Activated naive CD4-positive, alpha-beta T cell treated with anti-CD3 and anti-CD28 coated beads, Interleukin-2, amount 50 U/mL, for 16 hours (primary cell): ENCODE results near the gene ARL1.
"Not testable (repeated sequence)": the region's sequence is repeated elsewhere in the genome, so short reads cannot be mapped to it uniquely, and the experiment has no call there.

Source experiments
- DNase-seq: peaks from one replicate; pipeline ENCODE4 v3.0.0-alpha.2; 2020

Gene ARL1

DNA sequence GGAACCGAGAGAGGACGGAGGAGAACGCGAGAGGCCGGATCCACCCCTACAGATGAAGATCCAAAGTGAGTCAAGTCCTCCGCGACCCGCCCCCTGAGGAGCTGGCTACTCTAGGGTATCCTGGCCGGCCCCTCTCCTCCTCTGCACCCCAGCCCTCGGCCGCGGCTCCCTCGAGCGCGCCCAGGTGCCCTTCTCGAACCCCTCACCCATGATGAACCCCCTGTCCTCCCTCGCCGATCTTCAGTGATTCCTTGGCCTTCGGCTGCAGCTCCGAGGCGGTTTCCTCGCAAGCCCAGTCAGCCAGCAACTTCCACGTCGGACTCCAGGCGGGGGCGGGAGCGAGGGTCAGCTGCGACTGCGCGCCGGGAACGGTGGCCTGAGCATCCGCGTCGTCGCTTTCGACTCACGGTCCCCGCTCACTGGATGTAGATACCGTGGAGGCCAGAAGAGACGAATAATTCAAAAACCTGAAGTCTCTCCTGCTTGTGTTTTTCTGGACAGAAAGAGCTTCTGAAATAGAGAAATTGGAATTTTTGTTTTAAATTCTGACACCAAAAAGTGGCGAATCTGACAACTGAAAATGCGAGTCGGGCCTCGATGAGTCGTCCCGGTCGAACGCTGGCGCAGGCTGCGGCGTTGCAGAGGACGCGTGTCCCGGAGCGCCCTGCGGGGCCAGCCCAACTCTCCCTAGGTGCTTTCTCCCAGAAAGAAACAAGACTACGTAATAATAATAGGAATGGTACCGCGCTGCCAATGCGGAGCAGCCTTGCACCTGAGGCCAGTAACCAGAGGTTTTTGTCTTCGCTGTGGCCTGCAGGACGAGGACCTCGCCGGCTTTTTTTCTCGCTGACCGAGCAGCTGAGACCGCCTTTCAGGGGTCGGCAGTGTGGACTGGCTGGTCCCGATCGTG, at the start of gene ARL1:
Gene ARL1, minus strand, starts transcription at position 337 of the 910 bp plus-strand sequence. Its CDS starts 127 bp downstream, at position 210.
- peak; percentile 81 for DNase-seq

DNA sequence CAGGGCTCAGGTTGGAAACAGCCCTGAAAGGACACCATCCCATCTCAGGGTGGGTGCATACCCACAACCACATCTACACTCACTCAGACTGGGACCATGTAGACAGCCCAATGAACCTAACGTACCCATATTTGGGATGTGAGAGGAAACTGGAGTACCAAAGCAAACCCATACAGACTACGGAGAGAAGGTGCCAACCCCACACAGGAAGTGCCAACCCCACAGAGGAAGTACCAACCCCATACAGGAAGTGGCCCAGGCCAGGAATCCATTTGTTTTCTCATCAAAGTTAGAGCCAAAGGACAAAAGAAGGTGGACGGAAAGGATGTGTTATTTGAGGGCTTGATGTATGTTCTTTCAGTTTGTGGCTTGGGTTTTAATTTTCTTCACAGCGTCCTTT, 48.1 kb upstream of the ARL1 start:
- no peak for DNase-seq

GRCh38 chr12:101441461-101442224, 34.1 kb upstream of the ARL1 start:
- no peak for DNase-seq

DNA sequence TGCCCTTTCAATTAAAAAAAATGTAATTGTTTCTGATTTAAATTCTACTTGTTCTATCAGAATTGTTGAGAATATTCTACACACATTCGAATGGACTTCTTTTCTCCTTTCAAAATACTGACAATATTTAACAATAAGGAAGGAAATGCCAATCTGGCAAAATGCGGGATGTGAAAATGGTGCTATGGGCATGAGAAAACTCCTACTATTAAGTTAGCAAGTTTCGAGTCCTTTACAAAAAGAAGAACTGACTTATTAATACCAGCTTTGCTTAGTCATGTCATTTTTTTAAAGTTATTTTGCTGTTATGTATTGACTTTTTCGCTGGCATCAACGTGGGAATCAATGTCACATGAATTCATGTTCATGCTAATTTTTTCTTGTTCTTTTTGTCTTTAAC, 31.7 kb upstream of the ARL1 start:
- no peak for DNase-seq

GRCh38 chr12:101436136-101436535, 28.6 kb upstream of the ARL1 start:
- DNase-seq: no peak

DNA sequence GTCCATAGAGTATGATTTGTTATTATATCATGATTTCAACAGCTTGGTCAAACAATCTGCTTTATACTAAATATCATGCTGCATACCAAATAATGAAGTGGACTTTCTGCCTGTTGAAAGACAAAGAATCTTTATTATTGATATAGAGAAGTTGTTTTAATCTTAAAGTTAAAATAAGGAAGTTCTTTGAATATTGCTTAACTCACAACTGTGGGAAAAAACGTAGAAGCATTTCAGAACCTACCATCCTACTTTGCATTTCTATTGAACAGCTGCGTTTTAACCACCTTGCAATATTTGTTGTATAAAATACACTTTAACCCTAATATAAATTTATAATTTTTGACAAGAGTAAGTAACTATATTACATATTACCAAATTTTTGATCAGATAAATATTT, 22.9 kb upstream of the ARL1 start:
- no peak for DNase-seq

GRCh38 chr12:101424620-101425019, 17.0 kb upstream of the ARL1 start:
- DNase-seq: no peak

DNA sequence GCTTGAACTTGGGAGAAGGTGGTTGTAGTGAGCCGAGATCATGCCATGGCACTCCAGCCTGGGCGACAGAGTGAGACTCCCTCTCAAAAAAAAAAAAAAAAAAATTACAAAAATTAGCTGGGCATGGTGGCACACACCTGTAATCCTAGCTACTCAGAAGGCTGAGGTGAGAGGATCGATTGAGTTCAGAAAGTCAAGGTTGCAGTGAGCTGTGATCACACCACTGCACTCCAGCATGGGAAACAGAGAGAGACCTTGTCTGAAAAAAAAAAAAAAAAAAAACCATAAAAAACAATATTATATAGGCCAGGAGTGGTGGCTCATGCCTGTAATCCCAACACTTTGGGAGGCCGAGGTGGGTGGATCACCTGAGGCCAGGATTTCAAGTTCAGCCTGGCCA, 14.5 kb upstream of the ARL1 start:
- not testable (repeated sequence) for DNase-seq

DNA sequence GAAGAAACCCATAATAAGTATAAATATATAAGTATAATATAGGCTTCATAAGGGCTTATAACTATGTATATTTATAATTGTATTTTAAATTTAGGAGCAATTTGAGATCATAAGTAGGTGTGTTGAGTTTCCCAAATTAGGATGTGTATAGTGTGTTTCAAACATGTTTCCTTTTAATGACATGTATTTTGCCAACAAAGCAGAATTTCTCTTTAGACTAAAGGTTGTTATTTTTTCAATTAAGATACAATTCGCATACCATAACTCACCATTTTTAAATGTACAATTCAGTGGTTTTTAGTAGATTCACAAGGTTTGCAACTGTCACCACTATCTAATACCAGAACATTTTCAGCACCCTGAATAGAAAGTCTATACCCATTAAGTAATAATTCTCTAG, 7.7 kb upstream of the ARL1 start:
- DNase-seq: no peak

DNA sequence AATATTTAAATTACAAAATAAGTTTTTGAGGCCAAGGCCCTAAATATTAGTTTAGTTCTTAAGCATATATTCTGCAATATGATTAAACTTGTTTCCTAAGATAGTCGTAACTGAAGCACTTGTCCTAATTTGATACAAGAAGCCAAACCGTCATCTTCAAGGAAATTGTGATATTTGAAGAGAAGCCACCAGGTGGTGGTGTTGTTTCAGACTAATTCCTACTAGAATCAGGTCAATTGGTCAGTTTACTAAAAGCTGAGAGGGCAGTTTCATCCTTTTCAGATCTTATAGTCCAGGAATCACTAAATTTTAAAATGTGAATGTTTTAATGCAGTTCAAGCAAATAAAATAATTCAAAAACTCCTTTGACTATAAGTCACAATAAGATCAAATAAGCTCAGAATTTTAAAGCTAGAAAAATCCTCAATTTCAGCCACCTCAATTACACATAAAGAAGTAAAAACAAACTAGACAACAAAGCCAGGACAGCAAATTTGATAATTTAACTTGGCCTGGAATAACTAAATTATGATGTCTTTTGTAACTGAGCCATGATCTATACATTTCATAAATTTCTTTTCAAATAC, 7.1 kb upstream of the ARL1 start:
- DNase-seq: no peak

- not testable (repeated sequence) for DNase-seq
These were observed 2.6 kb upstream of the ARL1 start for GRCh38 chr12:101410169-101410568.

DNA sequence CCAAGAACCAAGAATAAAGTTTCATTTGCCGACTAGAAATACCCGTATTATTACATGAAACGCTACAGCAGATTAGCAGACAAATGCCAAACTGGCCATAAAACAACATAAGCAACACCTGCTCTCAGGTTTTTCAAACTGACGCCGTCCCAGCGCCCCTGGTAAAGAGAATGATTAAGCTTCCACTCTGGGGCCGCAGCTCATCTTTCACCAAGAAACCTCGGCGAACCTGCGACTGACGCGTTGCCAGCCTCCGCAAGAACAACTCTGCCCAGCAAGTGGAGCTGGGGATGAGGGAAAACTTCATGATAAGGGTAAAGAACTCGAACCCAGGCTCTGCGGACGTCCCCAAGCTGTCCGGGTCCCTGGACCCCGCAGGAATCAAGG, 530 bp downstream of the ARL1 start:
- peak; percentile 32 for DNase-seq

GRCh38 chr12:101391181-101391580, 16.4 kb downstream of the ARL1 start:
- DNase-seq: not testable (repeated sequence)

DNA sequence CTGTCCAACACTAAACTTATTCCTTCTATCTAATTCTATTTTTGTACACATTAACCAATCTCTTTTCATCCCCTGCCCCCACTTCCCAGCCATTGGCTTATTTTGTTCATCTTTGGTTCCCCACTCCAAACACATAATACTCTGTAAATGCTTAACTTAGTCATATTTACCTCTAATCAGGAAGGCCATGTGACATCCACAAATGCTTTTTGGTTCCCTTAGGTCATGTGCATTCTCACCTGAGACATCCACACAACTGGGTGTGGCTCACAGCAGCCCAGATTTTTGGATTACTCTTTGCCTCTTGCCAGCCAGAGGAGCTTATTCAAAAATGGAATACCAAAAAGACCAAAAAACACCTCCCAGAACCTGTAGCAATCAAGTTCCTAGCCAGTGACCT, 28.4 kb downstream of the ARL1 start:
- DNase-seq: no peak

GRCh38 chr12:101375573-101375972, 32.0 kb downstream of the ARL1 start:
- no peak for DNase-seq

GRCh38 chr12:101372431-101372830, 35.1 kb downstream of the ARL1 start:
- DNase-seq: no peak

- no peak for DNase-seq
These were observed 39.6 kb downstream of the ARL1 start for GRCh38 chr12:101368016-101368415.

DNA sequence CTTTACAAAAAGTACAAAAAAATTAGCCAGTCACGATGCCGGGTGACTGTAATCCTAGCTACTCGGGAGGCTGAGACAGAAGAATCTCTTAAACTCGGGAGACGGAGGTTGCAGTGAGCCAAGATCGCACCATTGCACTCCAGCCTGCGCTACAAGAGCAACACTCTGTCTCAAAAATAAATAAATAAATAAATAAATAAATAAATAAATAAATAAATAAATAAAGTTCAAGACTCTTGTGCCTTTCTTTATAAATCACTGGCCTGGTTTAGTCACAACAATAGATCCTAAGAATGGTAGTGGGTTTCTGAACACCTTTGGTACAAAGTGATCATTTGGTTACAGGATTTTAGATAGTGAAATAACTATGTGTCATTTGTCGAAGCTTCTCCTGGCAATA, 46.1 kb downstream of the ARL1 start:
- DNase-seq: no peak

DNA sequence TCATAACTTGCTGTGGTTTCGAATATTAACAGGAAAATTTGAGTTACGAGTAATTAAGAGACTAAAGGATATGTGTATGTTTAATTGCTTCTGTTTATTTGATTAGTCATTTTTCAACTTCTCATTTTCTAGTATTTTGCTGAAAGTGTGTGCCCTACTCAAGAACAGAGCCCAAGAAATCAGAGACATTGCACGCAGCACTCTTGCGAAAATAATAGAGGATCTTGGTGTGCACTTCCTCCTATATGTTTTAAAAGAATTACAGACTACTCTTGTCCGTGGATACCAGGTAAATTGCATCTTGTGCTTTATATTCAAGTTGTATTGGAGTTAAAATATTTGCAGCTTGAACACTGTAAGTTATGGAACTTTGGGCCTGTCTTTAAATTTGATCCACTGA, 50.8 kb downstream of the ARL1 start:
- no peak for DNase-seq

DNA sequence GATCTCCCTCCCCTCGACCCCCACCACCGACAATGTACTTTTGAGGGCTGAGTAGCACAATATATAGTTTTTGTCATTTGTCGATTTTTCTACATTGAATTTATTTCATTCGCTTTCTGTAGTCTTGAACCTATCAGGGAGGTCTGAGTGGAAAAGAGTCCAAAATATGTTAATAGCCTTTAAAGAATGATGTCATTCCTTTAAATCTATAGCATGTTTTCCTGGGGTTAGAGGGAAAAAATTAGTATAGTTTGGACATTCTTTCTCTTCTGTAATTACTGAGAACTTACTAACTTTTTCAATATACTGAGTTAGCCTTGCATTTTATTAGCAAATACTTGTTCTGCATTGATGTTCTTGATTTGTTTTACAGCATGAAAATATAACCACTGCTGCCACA, 55.9 kb downstream of the ARL1 start:
- no peak for DNase-seq

DNA sequence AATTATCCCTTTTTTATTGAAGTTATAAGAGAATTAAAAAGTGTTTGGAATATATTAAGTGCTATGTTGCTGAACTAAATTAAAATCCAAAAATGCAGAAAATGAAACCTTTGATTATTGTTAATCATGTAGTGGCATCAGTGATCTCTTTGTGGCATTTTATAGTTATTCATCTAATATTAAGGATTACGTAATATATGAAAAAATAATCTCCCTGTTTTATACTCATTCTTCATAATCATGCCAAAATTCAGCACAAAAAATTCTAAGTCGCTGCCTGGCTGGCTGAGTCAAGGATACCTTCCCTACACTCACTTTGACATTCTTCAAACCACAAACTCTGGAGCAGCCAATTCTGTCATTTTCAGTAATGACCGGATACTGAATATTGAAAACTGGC, 63.7 kb downstream of the ARL1 start:
- DNase-seq: no peak
